HG03159 (cell line): Measurements from ENCODE around the gene MRPS14.

Experiments
- ATAC-seq: cut with Tn5 transposase; IDR thresholded peaks from one replicate; pipeline ENCODE4 v1.9.1; 2021; ENCODE audit warnings: mild to moderate bottlenecking, moderate library complexity; ENCODE audit not compliant: unreplicated experiment

The MRPS14 gene

DNA sequence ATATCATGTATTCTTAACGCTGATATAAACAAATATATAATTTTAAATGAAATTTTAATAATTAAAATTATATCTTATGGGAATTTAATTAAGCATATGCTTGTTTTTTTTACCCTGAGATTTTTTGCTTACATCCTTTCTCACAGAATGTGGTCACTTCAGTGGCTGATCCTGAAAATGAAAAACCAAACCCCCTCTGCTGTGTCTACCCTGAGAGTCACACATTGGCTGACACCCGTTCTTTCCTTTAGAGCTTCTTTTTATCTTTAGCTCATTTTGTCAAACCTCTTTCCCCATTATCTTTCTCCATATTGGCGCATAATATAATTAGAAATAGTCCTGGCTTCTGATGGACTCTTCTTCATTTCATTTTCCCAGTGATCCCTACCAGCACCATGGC is 34.2 kb downstream of the MRPS14 start:
- no peak for ATAC-seq

DNA sequence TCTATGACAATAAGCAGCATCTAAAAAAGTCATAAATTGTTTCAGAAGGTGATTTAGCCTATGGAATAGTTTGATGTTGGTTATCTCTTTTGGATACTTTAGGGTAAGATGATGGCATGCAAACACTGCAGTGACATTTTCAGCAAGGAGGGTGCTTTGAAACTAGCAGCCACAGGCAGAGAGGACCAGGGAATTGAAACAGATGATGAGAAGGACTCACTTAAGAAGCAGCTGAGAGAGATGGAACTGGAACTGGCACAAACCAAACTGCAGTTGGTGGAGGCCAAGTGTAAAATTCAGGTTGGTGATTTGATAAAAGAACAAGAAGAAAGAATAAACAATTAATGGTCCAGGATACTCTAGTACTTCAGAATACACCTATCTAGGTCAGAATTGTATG is 34.7 kb downstream of the MRPS14 start:
- no peak for ATAC-seq

GRCh38 chr1:174984952-174985351 is 38.3 kb downstream of the MRPS14 start:
- ATAC-seq: no peak

GRCh38 chr1:174982971-174983689 is 40.1 kb downstream of the MRPS14 start:
- ATAC-seq: no peak

GRCh38 chr1:174976436-174977108 is 46.7 kb downstream of the MRPS14 start:
- ATAC-seq: no peak

GRCh38 chr1:174975764-174976163 is 47.5 kb downstream of the MRPS14 start:
- no peak for ATAC-seq

DNA sequence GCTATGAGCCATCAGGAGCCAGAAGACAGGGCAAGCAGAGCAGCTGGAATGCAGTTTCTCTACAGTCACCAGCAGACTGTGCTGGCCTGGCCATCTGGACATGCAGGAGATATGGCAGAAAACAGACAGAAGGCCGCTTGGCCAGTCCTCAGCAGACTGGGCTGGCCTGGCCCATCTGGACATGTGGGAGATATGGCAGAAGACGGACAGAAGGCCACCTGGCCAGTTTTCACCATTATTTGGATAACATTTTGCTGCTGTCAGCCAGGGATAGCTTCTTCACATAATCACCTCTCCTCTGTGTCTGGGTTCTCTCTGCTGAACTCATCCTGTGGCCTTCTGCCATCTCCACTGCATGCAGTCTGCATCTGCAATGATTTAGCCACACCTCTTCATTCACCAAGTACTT is 48.5 kb downstream of the MRPS14 start:
- no peak for ATAC-seq

- no peak for ATAC-seq
Observed at GRCh38 chr1:174971902-174972301, 51.3 kb downstream of the MRPS14 start.

DNA sequence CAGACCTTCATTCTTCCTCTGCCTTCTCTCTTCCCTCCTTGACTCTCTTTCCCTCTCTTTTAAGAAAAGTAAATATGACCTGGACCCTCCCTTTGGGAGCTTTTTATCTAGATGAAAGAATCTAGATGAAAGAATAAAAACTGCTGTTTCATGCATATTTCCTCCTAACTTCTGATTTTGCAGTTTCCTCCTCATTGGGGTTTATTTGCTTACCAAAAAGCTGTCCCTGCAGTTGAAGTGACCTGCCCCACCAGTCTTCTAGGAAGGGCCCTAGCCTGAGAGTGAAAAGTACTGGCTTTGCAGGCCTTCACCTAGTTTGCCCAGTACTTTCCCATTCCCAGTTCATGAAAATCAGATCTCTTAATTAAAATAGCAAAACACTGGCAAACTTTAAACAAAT is 51.8 kb downstream of the MRPS14 start:
- no peak for ATAC-seq

GRCh38 chr1:174969977-174970376 is 53.2 kb downstream of the MRPS14 start:
- no peak for ATAC-seq

- peak; percentile 63 for ATAC-seq
Observed at GRCh38 chr1:174968750-174969244, 54.4 kb downstream of the MRPS14 start.

GRCh38 chr1:174967845-174968705 is 55.1 kb downstream of the MRPS14 start:
- ATAC-seq: no peak

- no peak for ATAC-seq
Observed at GRCh38 chr1:174966008-174966572, 57.1 kb downstream of the MRPS14 start.

- no peak for ATAC-seq
Observed at GRCh38 chr1:174965362-174966007, 57.7 kb downstream of the MRPS14 start.

DNA sequence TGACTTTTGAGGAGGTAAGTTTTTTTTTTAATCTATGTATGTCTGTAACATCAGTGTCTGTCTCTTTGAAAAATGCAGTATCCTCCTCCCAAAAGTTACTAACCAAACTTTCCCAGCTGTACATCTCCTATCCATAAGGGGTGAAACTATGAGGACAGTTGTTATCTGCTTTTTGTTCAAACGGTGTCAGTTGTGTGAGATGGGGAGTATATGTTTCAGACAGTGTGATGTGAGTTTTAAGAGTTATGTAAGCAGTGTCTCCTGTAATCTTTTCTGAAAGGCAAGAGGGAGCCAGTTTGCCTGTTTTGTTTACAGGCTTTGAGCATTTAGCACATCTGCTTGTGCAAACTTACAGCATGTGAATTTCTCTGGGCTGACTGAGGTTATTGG is 58.3 kb downstream of the MRPS14 start:
- ATAC-seq: no peak

- no peak for ATAC-seq
Observed at GRCh38 chr1:174964261-174964971, 58.8 kb downstream of the MRPS14 start.

- no peak for ATAC-seq
Observed at GRCh38 chr1:174963529-174964125, 59.6 kb downstream of the MRPS14 start.
